Measurements from ENCODE around the gene HMGN3. TPM values are rescaled to one million over a fixed set of nuclear protein-coding genes. Genes with fewer than 3 reads are reported as not detected.

HMGN3 gene
- total RNA-seq, 2 experiments from 2014 or later: 97.5 to 105 TPM

- H3K9me2 ChIP-seq (ENCODE audit: insufficient read depth, low read length): no peaks in the 10 kb centered on the region
Observed at GRCh38 chr6:79277109-79277508, 42.6 kb upstream of the HMGN3 start.

GRCh38 chr6:79269877-79270276 is 35.4 kb upstream of the HMGN3 start:
- H3K79me2 ChIP-seq (ENCODE audit: insufficient read depth, low read depth, low read length): no peaks in the 10 kb centered on the region
- no peak for DNase-seq (ENCODE audit: low spot score)
- ChIA-PET POLR2A (no interaction called here), CTCF (ENCODE audit: unreplicated experiment) (no interaction called here)
- no peaks in the 10 kb centered on the region for H3K9me2 ChIP-seq (ENCODE audit: insufficient read depth, low read length)
- no peak overlapping the region for H3K4me3 ChIP-seq (ENCODE audit: low read depth, low read length, poor library complexity, severe bottlenecking)
- H2AFZ ChIP-seq (ENCODE audit: low read length): no peak overlapping the region
- no peak overlapping the region for H3K27ac ChIP-seq (ENCODE audit: low read depth, low read length, poor library complexity, severe bottlenecking)
- TF ChIP-seq EZH2phosphoT487 (IDR thresholded peaks at IDR 0.05; ENCODE audit: borderline replicate concordance, low read depth, low read length): no peak
- no peak for TF ChIP-seq CTCF (conservative IDR thresholded peaks at IDR 0.05; ENCODE audit: low read length)
- no peaks in the 10 kb centered on the region for H4K20me1 ChIP-seq (ENCODE audit: insufficient read depth, low read length)
- no peaks in the 10 kb centered on the region for H3K36me3 ChIP-seq (ENCODE audit: insufficient read depth, low read length)
- intact Hi-C loops (cut with micrococcal nuclease; ENCODE audit: unreplicated experiment): no loop called here
- no peaks in the 10 kb centered on the region for H3K9me3 ChIP-seq (ENCODE audit: low read length)
- H3K4me2 ChIP-seq (ENCODE audit: low read length): no peak overlapping the region
- BruUV-seq (replicated peaks): no TSS peak
- H3K4me1 ChIP-seq (ENCODE audit: insufficient read depth, low read length, poor library complexity, severe bottlenecking): no peaks in the 10 kb centered on the region

More at GRCh38 chr6:79277109-79277508, 42.6 kb upstream of the HMGN3 start:
- TF ChIP-seq CTCF (conservative IDR thresholded peaks at IDR 0.05; ENCODE audit: low read length): no peak
- no peak for TF ChIP-seq EZH2phosphoT487 (IDR thresholded peaks at IDR 0.05; ENCODE audit: borderline replicate concordance, low read depth, low read length)
- Histone ChIP-seq H3K79me2 (ENCODE audit: insufficient read depth, low read depth, low read length) (no peaks in the 10 kb centered on the region), H3K4me1 (ENCODE audit: insufficient read depth, low read length, poor library complexity, severe bottlenecking) (no peaks in the 10 kb centered on the region), H3K27ac (ENCODE audit: low read depth, low read length, poor library complexity, severe bottlenecking) (no peak overlapping the region), H2AFZ (ENCODE audit: low read length) (no peak overlapping the region), H3K36me3 (ENCODE audit: insufficient read depth, low read length) (no peaks in the 10 kb centered on the region), H4K20me1 (ENCODE audit: insufficient read depth, low read length) (no peaks in the 10 kb centered on the region), H3K4me2 (ENCODE audit: low read length) (no peak overlapping the region), H3K9me3 (ENCODE audit: low read length) (no peaks in the 10 kb centered on the region), H3K4me3 (ENCODE audit: low read depth, low read length, poor library complexity, severe bottlenecking) (no peak overlapping the region)
- ChIA-PET POLR2A (no interaction called here), CTCF (ENCODE audit: unreplicated experiment) (interaction anchor here (1.0 kb wide), 1 partner anchor 139 kb away, joined by 3 read pairs; no protein-coding TSS in a partner anchor)
- intact Hi-C loops (cut with micrococcal nuclease; ENCODE audit: unreplicated experiment): no loop called here
- no TSS peak for BruUV-seq (replicated peaks)
- DNase-seq (ENCODE audit: low spot score): no peak

- Histone ChIP-seq H3K9me2 (ENCODE audit: insufficient read depth, low read length) (no peaks in the 10 kb centered on the region), H4K20me1 (ENCODE audit: insufficient read depth, low read length) (no peaks in the 10 kb centered on the region), H3K4me2 (ENCODE audit: low read length) (no peak overlapping the region), H3K36me3 (ENCODE audit: insufficient read depth, low read length) (no peaks in the 10 kb centered on the region), H3K79me2 (ENCODE audit: insufficient read depth, low read depth, low read length) (no peaks in the 10 kb centered on the region), H2AFZ (ENCODE audit: low read length) (no peak overlapping the region), H3K9me3 (ENCODE audit: low read length) (no peaks in the 10 kb centered on the region), H3K4me1 (ENCODE audit: insufficient read depth, low read length, poor library complexity, severe bottlenecking) (no peaks in the 10 kb centered on the region), H3K4me3 (ENCODE audit: low read depth, low read length, poor library complexity, severe bottlenecking) (no peak overlapping the region), H3K27ac (ENCODE audit: low read depth, low read length, poor library complexity, severe bottlenecking) (no peak overlapping the region)
- ChIA-PET CTCF (ENCODE audit: unreplicated experiment) (no interaction called here), POLR2A (no interaction called here)
- no TSS peak for BruUV-seq (replicated peaks)
- intact Hi-C loops (cut with micrococcal nuclease; ENCODE audit: unreplicated experiment): no loop called here
- TF ChIP-seq EZH2phosphoT487 (IDR thresholded peaks at IDR 0.05; ENCODE audit: borderline replicate concordance, low read depth, low read length) (no peak), CTCF (conservative IDR thresholded peaks at IDR 0.05; ENCODE audit: low read length) (no peak)
- no peak for DNase-seq (ENCODE audit: low spot score)
Observed at GRCh38 chr6:79267128-79267527, 32.6 kb upstream of the HMGN3 start.

Data from OCI-LY7 (cell line).